Hepatocyte (in vitro differentiated cells): ENCODE results near the gene PTPRC. TPM values are rescaled to one million over a fixed set of nuclear protein-coding genes. Genes with fewer than 3 reads are reported as not detected.

ENCODE experiments used
- DNase-seq: peaks from one replicate; pipeline ENCODE4 v3.0.0-alpha.2; 2016; ENCODE audit warnings: low spot score
- H2AFZ ChIP-seq: fragments of 200-600 bp; sonication (generic); 2 replicates; pipeline ENCODE4 v1.6.0; 2016; ENCODE audit warnings: antibody characterized with exemption, mild to moderate bottlenecking
- H3K27ac ChIP-seq: fragments of 200-600 bp; sonication (generic); 2 replicates; pipeline ENCODE4 v1.5.1; 2016; ENCODE audit warnings: mild to moderate bottlenecking
- H3K27me3 ChIP-seq: fragments of 200-600 bp; sonication (generic); 2 replicates; pipeline ENCODE4 v1.6.1; 2016
- H3K36me3 ChIP-seq: fragments of 200-600 bp; sonication (generic); replicated peaks from 2 replicates; pipeline ENCODE4 v1.5.1; 2016; ENCODE audit warnings: low read depth; ENCODE audit not compliant: insufficient read depth
- H3K4me1 ChIP-seq: fragments of 200-600 bp; sonication (generic); 2 replicates; pipeline ENCODE4 v1.5.1; 2016; ENCODE audit warnings: mild to moderate bottlenecking, moderate library complexity; ENCODE audit not compliant: insufficient read depth
- H3K4me2 ChIP-seq: fragments of 200-600 bp; sonication (generic); 2 replicates; pipeline ENCODE4 v1.6.0; 2016
- H3K4me3 ChIP-seq: fragments of 200-600 bp; sonication (generic); 2 replicates; pipeline ENCODE4 v1.5.1; 2016; ENCODE audit warnings: mild to moderate bottlenecking
- H3K79me2 ChIP-seq: fragments of 200-600 bp; sonication (generic); 2 replicates; pipeline ENCODE4 v1.6.0; 2017; ENCODE audit warnings: mild to moderate bottlenecking
- H3K9me2 ChIP-seq: fragments of 200-600 bp; sonication (generic); replicated peaks from 2 replicates; pipeline ENCODE4 v1.6.0; 2017; ENCODE audit warnings: mild to moderate bottlenecking; ENCODE audit not compliant: insufficient read depth
- H3K9me3 ChIP-seq: fragments of 200-600 bp; sonication (generic); 2 replicates; pipeline ENCODE4 v1.5.1; 2016; ENCODE audit warnings: low read depth, mild to moderate bottlenecking
- H4K20me1 ChIP-seq: fragments of 200-600 bp; sonication (generic); 2 replicates; pipeline ENCODE4 v1.6.0; 2016; ENCODE audit warnings: mild to moderate bottlenecking; ENCODE audit not compliant: insufficient read depth, poor library complexity, severe bottlenecking
- EZH2 ChIP-seq: fragments of 200-600 bp; sonication (generic); IDR thresholded peaks from 2 replicates; pipeline ENCODE4 v1.6.1; 2016; ENCODE audit warnings: antibody characterized with exemption, mild to moderate bottlenecking, borderline replicate concordance
- EZH2phosphoT487 ChIP-seq: fragments of 200-600 bp; sonication (generic); IDR thresholded peaks from one replicate; pipeline ENCODE4 v1.6.1; 2018; ENCODE audit warnings: antibody characterized with exemption, mild to moderate bottlenecking, low read depth, moderate library complexity; ENCODE audit not compliant: unreplicated experiment, severe bottlenecking
- WGBS: methylation state at CpG from one replicate; pipeline ENCODE4 v1.1.6; 2016; ENCODE audit warnings: low lambda C conversion rate; ENCODE audit errors: missing lambda C conversion rate; 5-methylcytosine and 5-hydroxymethylcytosine counted together
- polyA plus RNA-seq: library from polyadenylated mRNA; unstranded; fragments of >200 nt; fragmentation: Nextera tagmentation; extraction: Ambion mirVana; gene quantifications from 2 replicates; pipeline ENCODE4 v1.2.1, GENCODE V29; 2016
- total RNA-seq: library from RNA; depleted of rRNA; stranded (reverse); fragments of >200 nt; gene quantifications from 2 replicates; pipeline ENCODE4 v1.2.3, GENCODE V29; 2014
- TF ChIP-seq, protein P1 (sequence below): fragments of 200-600 bp; sonication (generic); IDR thresholded peaks from 2 replicates; pipeline ENCODE4 v1.5.1; 2016; ENCODE audit warnings: antibody characterized with exemption, mild to moderate bottlenecking; ENCODE audit not compliant: poor library complexity

PTPRC gene
- total and polyA plus RNA-seq, 2 experiments from 2014 or later, result 0.87 TPM; not detected in 1

DNA sequence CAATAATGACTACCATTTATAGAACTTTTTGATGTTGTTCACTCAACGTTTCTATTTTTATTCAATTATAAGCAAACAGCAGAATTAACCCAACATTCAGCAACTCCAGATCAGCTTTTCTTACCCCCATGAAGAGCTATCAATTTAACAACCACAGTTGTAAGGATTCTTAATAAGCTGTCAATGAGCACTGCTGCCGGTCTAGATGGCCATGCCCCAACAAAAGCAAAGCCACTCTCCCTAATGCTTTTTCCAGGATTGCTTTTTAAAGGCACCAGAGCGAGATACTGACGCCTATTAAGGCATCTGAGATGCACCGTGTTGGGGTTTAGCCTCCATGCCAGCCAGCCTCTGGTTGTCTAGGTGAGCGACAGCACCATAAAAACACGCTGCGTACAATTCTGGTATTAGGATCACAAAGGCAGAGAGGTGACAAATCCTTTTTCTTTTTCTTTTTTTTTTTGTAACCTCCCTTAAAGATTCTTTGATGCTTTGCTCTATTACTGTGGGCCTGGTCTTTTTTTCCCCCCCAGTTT lies 39.5 kb downstream of the PTPRC start:
- Histone ChIP-seq H3K9me2 (no peaks in the 10 kb centered on the region), H3K79me2 (no peaks in the 10 kb centered on the region), H3K27me3 (no peaks in the 10 kb centered on the region), H3K4me1 (peaks cover 14% of the 10 kb centered on the region), H3K36me3 (no peaks in the 10 kb centered on the region), H3K4me2 (no peak overlapping the region), H3K27ac (no peak overlapping the region), H2AFZ (no peak overlapping the region), H4K20me1 (no peaks in the 10 kb centered on the region), H3K4me3 (no peak overlapping the region), H3K9me3 (no peaks in the 10 kb centered on the region)
- 79% methylated on average over 8 of the region's 8 CpGs for whole genome bisulfite sequencing
- no peak for TF ChIP-seq EZH2
- no peak for TF ChIP-seq EZH2phosphoT487
- TF ChIP-seq, protein P1, sequence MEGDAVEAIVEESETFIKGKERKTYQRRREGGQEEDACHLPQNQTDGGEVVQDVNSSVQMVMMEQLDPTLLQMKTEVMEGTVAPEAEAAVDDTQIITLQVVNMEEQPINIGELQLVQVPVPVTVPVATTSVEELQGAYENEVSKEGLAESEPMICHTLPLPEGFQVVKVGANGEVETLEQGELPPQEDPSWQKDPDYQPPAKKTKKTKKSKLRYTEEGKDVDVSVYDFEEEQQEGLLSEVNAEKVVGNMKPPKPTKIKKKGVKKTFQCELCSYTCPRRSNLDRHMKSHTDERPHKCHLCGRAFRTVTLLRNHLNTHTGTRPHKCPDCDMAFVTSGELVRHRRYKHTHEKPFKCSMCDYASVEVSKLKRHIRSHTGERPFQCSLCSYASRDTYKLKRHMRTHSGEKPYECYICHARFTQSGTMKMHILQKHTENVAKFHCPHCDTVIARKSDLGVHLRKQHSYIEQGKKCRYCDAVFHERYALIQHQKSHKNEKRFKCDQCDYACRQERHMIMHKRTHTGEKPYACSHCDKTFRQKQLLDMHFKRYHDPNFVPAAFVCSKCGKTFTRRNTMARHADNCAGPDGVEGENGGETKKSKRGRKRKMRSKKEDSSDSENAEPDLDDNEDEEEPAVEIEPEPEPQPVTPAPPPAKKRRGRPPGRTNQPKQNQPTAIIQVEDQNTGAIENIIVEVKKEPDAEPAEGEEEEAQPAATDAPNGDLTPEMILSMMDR, result no peak
- no peak for DNase-seq

DNA sequence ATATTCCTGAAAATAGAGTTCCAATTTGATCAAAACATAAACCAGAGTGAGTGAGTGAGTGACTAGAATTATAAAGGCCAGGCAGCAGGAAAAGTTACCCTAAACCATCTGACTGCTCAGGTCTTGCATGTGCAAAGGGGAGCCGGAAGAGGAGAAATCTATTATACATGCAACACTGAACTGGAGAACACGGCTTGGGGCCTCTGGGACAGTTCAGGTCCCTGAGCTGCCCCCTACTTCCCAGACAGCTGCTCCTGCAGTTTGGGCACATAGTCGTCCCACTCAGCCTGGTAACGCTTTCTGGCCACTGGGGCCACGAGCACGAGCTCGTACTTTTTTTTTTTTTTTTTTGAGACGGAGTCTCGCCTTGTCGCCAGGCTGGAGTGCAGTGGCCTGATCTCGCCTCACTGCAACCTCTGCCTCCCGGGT lies 40.1 kb downstream of the PTPRC start:
- H3K27ac ChIP-seq, result no peak overlapping the region
- DNase-seq, result no peak

DNA sequence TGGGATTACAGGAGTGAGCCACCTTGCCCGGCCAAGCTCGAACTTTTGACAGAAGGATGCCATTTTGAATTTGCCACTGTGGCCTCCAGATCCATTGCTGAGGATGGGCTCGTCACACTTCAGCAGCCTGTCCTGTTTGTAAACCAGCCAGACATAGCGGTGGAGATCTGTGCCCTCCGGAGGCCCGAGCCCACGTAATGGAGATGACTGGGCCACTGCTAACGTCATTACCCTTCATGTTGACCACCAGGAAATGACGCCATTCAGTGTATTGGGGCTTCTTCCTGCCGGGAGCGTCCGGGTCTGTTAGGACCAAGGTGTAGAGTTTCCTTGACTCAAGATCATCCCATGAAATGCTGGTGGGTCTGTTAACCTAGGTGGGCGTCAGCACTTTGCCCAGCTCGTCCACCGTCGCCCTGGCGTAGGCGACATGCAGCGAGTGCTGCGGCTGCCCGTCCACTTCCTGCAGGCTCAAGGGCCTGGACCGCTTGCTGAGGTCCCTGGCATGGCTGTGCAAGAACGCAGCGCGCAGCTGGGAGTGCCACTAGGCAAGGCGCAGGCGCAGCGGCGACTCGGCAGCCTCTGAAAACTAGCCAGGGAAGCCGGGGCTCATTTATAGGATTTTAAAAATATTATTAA lies 40.8 kb downstream of the PTPRC start:
- Histone ChIP-seq H3K4me3 (no peak overlapping the region), H3K4me2 (no peak overlapping the region), H4K20me1 (no peaks in the 10 kb centered on the region)

More for the DNA sequence above, 40.1 kb downstream of the PTPRC start:
- no peak overlapping the region for H2AFZ ChIP-seq
- no peaks in the 10 kb centered on the region for H3K9me2 ChIP-seq
- no peak overlapping the region for H3K4me3 ChIP-seq
- no peaks in the 10 kb centered on the region for H3K79me2 ChIP-seq
- no peaks in the 10 kb centered on the region for H3K27me3 ChIP-seq
- TF ChIP-seq EZH2phosphoT487 (no peak), EZH2 (no peak)
- TF ChIP-seq, protein P1, result no peak
- whole genome bisulfite sequencing, result 96% methylated on average over 12 of the region's 12 CpGs
- H3K4me1 ChIP-seq, result peaks cover 14% of the 10 kb centered on the region
- no peaks in the 10 kb centered on the region for H3K36me3 ChIP-seq
- H3K9me3 ChIP-seq, result no peaks in the 10 kb centered on the region
- no peaks in the 10 kb centered on the region for H4K20me1 ChIP-seq
- H3K4me2 ChIP-seq, result no peak overlapping the region

More for the DNA sequence above, 40.8 kb downstream of the PTPRC start:
- Histone ChIP-seq H3K9me3 (no peaks in the 10 kb centered on the region), H3K9me2 (no peaks in the 10 kb centered on the region), H3K79me2 (no peaks in the 10 kb centered on the region), H3K36me3 (no peaks in the 10 kb centered on the region), H3K27me3 (no peaks in the 10 kb centered on the region), H3K27ac (no peak overlapping the region), H3K4me1 (peaks cover 14% of the 10 kb centered on the region), H2AFZ (no peak overlapping the region)
- 98% methylated on average over 31 of the region's 31 CpGs for WGBS
- TF ChIP-seq EZH2phosphoT487, result no peak
- TF ChIP-seq EZH2, result no peak
- TF ChIP-seq, protein P1, result no peak
- no peak for DNase-seq
